Liver (tissue), 9 donors: ENCODE results near the gene TRAF3IP3. TPM values are rescaled to one million over a fixed set of nuclear protein-coding genes. Genes with fewer than 3 reads are reported as not detected.

Experiments
- DNase-seq: peaks from one replicate; pipeline ENCODE4 v3.0.0-alpha.2; 2017; ENCODE audit warnings: low spot score
- H3K27ac ChIP-seq, 2 donors: one replicate each; pipeline ENCODE4 v1.7.0; 2013; ENCODE audit warnings: inconsistent platforms in 2 of 2, low read length in 2 of 2, control low read depth in 1 of 2, low read depth in 1 of 2, mild to moderate bottlenecking in 1 of 2
- H3K27me3 ChIP-seq, 4 donors: one replicate each; pipeline versions ENCODE4 v1.6.1 to v1.7.0; 2013; ENCODE audit warnings: low read length in 3 of 4, inconsistent platforms in 1 of 4, mild to moderate bottlenecking in 1 of 4, moderate library complexity in 1 of 4; ENCODE audit not compliant: control insufficient read depth in 4 of 4, insufficient read depth in 4 of 4
- H3K36me3 ChIP-seq, 4 donors: one replicate each; pipeline versions ENCODE4 v1.6.1 to v1.7.0; 2013; ENCODE audit warnings: low read length in 3 of 4, mild to moderate bottlenecking in 3 of 4, low read depth in 1 of 4, moderate library complexity in 1 of 4; ENCODE audit not compliant: control insufficient read depth in 4 of 4, insufficient read depth in 3 of 4
- H3K4me1 ChIP-seq, 4 donors: one replicate each; pipeline versions ENCODE4 v1.6.1 to v1.7.0; 2013; ENCODE audit warnings: low read length in 3 of 4, mild to moderate bottlenecking in 3 of 4, moderate library complexity in 1 of 4; ENCODE audit not compliant: control insufficient read depth in 4 of 4, insufficient read depth in 4 of 4
- H3K4me3 ChIP-seq, 3 donors: one replicate each; pipeline versions ENCODE4 v1.6.1 to v1.7.0; 2013; ENCODE audit warnings: low read length in 3 of 3, control low read depth in 1 of 3, low read depth in 1 of 3, mild to moderate bottlenecking in 1 of 3
- H3K9ac ChIP-seq, 2 donors: one replicate each; pipeline ENCODE4 v1.7.0; 2013; ENCODE audit warnings: low read length in 2 of 2, mild to moderate bottlenecking in 2 of 2, moderate library complexity in 2 of 2, control low read depth in 1 of 2, low read depth in 1 of 2
- H3K9me3 ChIP-seq, 4 donors: one replicate each; pipeline versions ENCODE4 v1.6.1 to v1.7.0; 2013; ENCODE audit warnings: low read length in 3 of 4; ENCODE audit not compliant: control insufficient read depth in 4 of 4
- ATF3 ChIP-seq: IDR thresholded peaks from 2 replicates; pipeline ENCODE4 v1.6.1; 2016; ENCODE audit warnings: antibody characterized with exemption
- CTCF ChIP-seq: fragments of 150-350 bp; IDR thresholded peaks from 2 replicates; pipeline ENCODE4 v1.5.1; 2017; ENCODE audit warnings: improper control_type of control experiment, low read depth, low read length; ENCODE audit not compliant: missing input control
- EGR1 ChIP-seq, 2 donors: IDR thresholded peaks; 2 replicates each; pipeline ENCODE4 v1.6.1; 2016 to 2018; ENCODE audit warnings: antibody characterized with exemption in 2 of 2, low read depth in 2 of 2
- GABPA ChIP-seq, 2 donors: IDR thresholded peaks in 1 of 2; conservative IDR thresholded peaks in 1 of 2; 2 replicates each; pipeline ENCODE4 v1.6.1; 2016; ENCODE audit warnings: antibody characterized with exemption in 2 of 2, mild to moderate bottlenecking in 1 of 2, moderate library complexity in 1 of 2
- HNF4A ChIP-seq, 2 donors: conservative IDR thresholded peaks; 2 replicates each; pipeline ENCODE4 v1.6.1; 2016; ENCODE audit warnings: antibody characterized with exemption in 2 of 2, mild to moderate bottlenecking in 2 of 2
- JUND ChIP-seq, 2 donors: IDR thresholded peaks; 2 replicates each; pipeline ENCODE4 v1.6.1; 2016; ENCODE audit warnings: antibody characterized with exemption in 2 of 2
- NR2F2 ChIP-seq: IDR thresholded peaks from 2 replicates; pipeline ENCODE4 v1.6.1; 2016; ENCODE audit warnings: antibody characterized with exemption
- RAD21 ChIP-seq, 2 donors: IDR thresholded peaks; 2 replicates each; pipeline ENCODE4 v1.6.1; 2016; ENCODE audit warnings: antibody characterized with exemption in 2 of 2, mild to moderate bottlenecking in 2 of 2
- REST ChIP-seq: IDR thresholded peaks from 2 replicates; pipeline ENCODE4 v1.6.1; 2016; ENCODE audit warnings: antibody characterized with exemption, mild to moderate bottlenecking
- RXRA ChIP-seq, 2 donors: IDR thresholded peaks; 2 replicates each; pipeline ENCODE4 v1.6.1; 2017 to 2018; ENCODE audit warnings: antibody characterized with exemption in 2 of 2, mild to moderate bottlenecking in 1 of 2
- SP1 ChIP-seq: IDR thresholded peaks from 2 replicates; pipeline ENCODE4 v1.6.1; 2018; ENCODE audit warnings: antibody characterized with exemption, mild to moderate bottlenecking
- TAF1 ChIP-seq: conservative IDR thresholded peaks from 2 replicates; pipeline ENCODE4 v1.6.1; 2016; ENCODE audit warnings: antibody characterized with exemption, mild to moderate bottlenecking
- YY1 ChIP-seq: IDR thresholded peaks from 2 replicates; pipeline ENCODE4 v1.6.1; 2016; ENCODE audit warnings: antibody characterized with exemption, mild to moderate bottlenecking
- ZBTB33 ChIP-seq: IDR thresholded peaks from 2 replicates; pipeline ENCODE4 v1.6.1; 2016; ENCODE audit warnings: antibody characterized with exemption
- WGBS: extraction: QIAGEN DNeasy Blood & Tissue Kit; methylation state at CpG from one replicate; pipeline ENCODE4 v1.1.7; 2013; 5-methylcytosine and 5-hydroxymethylcytosine counted together
- polyA plus RNA-seq, 2 donors: library from polyadenylated mRNA; stranded (reverse) in 1 of 2; unstranded in 1 of 2; fragments of 200-250 nt in 1 of 2; fragments of >200 nt in 1 of 2; fragmentation: Nextera tagmentation in 1 of 2; extraction: Ambion mirVana in 1 of 2; gene quantifications; one replicate each; pipeline versions ENCODE4 v1.2.1 to v1.2.3, GENCODE V29; 2013 to 2015
- total RNA-seq, 2 donors: library from RNA; depleted of rRNA; stranded (reverse); fragments of >200 nt; gene quantifications; one replicate each; pipeline ENCODE4 v1.2.3, GENCODE V29; 2014
- TF ChIP-seq, protein P1 (sequence below): IDR thresholded peaks from 2 replicates; pipeline ENCODE4 v1.6.1; 2016; ENCODE audit warnings: antibody characterized with exemption
- donor health status: healthy.
- donor health status: healthy.
- donor health status: healthy.
- donor health status: healthy.
- donor health status: healthy.

The TRAF3IP3 gene
- total and polyA plus RNA-seq, 4 donors: 0.87 to 3.4 (median 2.2) TPM

GRCh38 chr1:209822706-209823105, 66.9 kb downstream of the TRAF3IP3 start:
- H3K4me1 ChIP-seq: peaks cover 0 to 4% (median 0%) of the 10 kb centered on the region in 4 donors
- H3K27ac ChIP-seq: no peak overlapping the region
- 56% methylated on average over 7 of the region's 7 CpGs for WGBS
- H3K4me3 ChIP-seq: no peak overlapping the region
- no peaks in the 10 kb centered on the region for H3K27me3 ChIP-seq
- no peak overlapping the region for H3K9ac ChIP-seq
- no peaks in the 10 kb centered on the region for H3K36me3 ChIP-seq
- H3K9me3 ChIP-seq: no peaks in the 10 kb centered on the region
- no peak for DNase-seq
- TF ChIP-seq, protein P1, sequence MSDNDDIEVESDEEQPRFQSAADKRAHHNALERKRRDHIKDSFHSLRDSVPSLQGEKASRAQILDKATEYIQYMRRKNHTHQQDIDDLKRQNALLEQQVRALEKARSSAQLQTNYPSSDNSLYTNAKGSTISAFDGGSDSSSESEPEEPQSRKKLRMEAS: no peak
- TF ChIP-seq GABPA (IDR thresholded peaks at IDR 0.05 in 1 of 2, conservative IDR thresholded peaks at IDR 0.05 in 1 of 2) (no peak), TAF1 (no peak), ZBTB33 (no peak), REST (no peak), EGR1 (IDR thresholded peaks at IDR 0.05; ENCODE audit: low read depth in 2 of 2) (no peak), RXRA (IDR thresholded peaks at IDR 0.05) (no peak), YY1 (no peak), HNF4A (conservative IDR thresholded peaks at IDR 0.05) (no peak), NR2F2 (no peak), JUND (IDR thresholded peaks at IDR 0.05) (no peak), SP1 (no peak), RAD21 (IDR thresholded peaks at IDR 0.05) (no peak), CTCF (no peak), ATF3 (no peak)
